Skin of body (tissue), 2 donors: ENCODE data around the gene ADAMTSL5. TPM values are rescaled to one million over a fixed set of nuclear protein-coding genes. Genes with fewer than 3 reads are reported as not detected.
"Not testable (repeated sequence)": the region's sequence is repeated elsewhere in the genome, so short reads cannot be mapped to it uniquely, and the experiment has no call there.

Experiments
- DNase-seq: peaks from one replicate; lab custom pipeline; 2025; lab: John Stamatoyannopoulos, UW
- total RNA-seq: library from RNA; depleted of rRNA; stranded (reverse); fragments of >200 nt; gene quantifications from one replicate; pipeline ENCODE4 v1.2.3, GENCODE V29; 2014

The ADAMTSL5 gene
- total RNA-seq, 1 donor from 2014 or later: 3.1 TPM

DNA sequence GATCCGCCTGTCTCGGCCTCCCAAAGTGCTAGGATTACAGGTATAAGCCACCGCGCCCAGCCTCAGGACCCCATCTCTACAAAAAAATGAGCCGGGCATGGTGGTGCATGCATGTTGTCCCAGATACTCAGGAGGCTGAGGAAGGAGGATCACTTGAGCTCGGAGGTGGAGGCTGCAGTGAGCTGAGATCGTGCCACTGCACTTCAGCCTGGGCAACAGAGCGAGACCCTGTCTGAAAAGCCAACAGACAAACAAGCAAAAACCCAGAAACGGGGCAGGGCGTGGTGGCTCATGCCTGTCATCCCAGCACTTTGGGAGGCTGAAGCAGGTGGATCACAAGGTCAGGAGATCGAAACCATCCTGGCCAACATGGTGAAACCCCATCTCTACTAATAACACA lies 18.0 kb upstream of the ADAMTSL5 start:
- DNase-seq: not testable (repeated sequence)

DNA sequence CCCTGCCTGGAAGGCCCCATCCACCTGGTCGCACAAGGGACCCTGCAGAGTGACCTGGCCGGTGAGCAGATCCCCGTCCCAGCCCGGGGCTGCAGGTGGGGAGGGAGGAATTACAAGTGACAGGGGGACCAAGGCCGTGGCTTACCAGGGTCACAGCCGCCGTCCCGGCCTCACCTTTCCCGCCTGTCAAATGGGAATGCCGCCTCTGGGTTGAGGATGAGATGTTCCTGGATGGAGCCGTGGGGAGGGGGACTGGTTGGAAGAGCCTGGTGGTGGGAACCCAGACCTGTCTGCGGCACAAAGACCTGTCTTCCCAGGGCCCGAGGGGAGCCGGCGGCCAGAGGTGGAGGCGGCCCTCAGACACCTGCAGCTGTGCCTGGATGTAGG lies 16.6 kb upstream of the ADAMTSL5 start:
- DNase-seq: no peak

DNA sequence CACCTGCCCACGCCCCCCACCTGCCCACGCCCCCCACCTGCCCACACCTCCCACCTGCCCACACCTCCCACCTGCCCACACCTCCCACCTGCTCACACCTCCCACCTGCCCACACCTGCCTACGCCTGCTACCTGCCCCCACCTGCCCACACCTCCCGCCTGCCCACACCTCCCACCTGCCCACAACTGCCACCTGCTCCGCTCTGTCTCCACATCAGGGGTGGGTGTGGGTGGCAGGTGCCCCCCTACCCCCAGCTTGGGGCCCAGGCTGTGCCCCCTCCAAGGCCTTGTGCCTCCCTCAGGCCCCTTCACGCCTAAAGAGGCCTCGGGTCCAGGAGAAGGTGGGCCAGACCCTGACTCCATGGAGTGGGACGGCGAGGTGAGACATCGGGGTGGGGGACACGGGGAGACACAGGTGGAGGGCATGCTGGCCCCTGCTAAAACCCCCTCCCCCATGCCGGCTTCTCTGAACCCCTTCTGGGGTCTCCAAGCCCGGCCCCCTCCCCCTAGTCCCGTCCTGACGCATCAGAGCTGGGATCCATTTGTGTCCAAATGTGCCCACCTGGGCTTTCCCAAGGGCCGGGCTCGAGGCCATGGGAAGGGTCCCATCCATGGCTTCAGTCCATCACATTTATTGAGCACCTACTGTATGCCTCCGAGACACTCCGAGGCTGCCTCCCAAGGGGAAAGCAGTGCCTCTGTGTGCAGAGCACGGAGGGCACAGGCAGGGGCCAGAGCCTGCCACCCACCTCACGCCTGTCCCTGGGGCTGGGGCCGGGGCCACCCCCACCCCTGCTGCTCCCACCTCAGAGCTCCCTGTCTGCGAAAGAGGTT lies 16.0 kb upstream of the ADAMTSL5 start:
- no peak for DNase-seq

DNA sequence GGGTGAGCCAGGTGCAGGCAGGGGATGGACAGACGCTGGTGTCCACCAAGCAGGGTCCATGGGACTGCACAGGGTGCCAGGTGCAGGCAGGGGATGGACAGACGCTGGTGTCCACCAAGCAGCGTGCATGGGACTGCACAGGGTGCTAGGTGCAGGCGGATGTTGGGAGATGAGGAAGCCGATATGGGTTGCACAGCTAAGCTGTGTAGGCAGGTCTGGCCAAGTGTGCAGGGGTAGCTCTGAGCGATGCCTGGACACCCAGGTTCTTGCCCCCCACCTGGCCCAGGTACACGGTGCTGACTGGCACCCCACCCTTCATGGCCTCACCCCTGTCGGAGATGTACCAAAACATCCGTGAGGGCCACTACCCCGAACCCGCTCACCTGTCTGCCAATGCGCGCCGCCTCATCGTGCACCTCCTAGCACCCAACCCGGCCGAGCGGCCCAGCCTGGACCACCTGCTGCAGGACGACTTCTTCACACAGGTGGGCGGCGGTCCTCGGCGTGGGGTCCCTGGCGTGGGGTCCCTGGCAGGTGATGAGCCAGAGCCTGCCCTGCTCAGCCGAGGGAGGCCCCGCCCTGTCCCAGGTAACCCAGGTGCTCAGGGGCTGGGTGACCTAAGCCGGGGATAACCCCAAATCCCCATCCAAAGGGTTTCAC lies 15.0 kb upstream of the ADAMTSL5 start:
- no peak for DNase-seq

DNA sequence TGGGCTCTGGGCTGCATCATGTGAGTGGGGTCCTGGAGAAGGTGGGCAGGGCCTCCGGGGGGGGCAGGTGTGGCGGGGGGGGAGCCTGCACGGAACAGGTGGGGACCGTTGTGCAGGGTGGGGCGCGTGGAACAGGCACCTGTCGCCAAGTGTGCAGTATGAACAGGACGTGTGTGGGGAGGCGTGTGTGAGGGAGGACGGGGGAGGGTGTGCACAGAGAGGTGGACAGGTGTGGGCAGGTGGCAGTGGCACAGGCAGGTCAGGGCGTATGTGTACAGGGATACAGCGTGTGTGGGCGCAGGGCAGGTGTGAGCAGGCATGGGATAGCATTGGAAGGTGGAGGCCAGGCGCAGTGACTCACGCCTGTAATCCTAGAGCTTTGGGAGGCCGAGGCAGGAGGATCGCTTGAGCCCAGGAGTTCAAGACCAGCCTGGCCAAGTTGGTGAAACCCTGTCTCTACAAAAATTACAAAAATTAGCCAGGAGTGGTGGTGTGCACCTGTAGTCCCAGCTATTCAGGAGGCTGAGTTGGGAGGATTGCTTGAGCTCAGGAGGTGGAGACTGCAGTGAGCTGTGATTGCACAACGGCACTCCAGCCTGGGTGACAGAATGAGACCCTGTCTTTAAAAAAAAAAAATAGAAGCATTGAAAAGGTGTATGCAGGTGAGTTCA lies 14.3 kb upstream of the ADAMTSL5 start:
- DNase-seq: no peak

DNA sequence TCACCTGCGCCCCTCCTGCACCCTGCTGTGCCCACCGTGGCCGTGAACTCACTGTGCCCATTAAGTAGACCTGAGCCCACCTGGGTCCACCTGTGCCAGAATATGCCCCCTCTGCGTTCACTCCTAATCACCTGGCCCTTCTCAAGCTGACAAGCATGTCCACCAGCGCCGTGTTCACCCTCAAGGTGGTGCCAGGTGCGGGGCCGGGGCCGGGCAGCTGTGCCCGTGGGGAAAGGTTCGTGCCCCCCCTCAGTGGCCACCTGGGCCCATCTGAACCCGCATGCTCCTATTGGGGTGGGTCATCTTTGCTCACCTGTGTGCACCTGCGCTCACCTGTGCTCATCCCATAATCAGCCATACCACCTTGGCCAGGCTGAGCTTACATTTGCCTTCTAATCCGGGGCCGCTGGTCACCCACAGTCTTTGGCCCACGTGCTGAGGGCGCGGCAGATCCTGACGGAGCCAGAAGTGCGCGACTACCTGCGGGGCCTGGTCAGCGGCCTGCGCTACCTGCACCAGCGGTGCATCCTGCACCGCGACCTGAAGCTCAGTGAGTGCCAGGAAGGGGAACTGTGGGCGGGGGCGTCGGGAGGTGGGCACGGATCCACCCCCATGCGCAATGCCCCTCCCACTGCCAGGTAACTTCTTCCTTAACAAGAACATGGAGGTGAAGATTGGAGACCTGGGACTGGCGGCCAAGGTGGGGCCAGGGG lies 13.4 kb upstream of the ADAMTSL5 start:
- no peak for DNase-seq

DNA sequence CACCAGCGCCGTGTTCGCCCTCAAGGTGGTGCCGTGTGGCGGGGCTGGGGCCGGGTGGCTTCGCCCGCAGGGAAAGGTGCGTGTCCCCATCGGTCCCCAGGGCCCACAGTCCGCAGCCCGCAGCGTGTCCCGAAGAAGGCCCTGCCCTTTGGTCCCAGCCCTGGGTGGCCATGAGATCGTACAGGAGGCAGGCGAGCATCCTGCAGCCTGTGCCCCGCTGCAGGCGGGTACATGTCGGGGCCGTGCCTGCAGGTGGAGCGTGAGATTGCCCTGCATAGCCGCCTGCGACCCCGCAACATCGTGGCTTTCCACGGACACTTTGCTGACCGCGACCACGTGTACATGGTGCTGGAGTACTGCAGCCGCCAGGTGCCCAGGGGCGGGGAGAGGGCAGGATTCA lies 12.5 kb upstream of the ADAMTSL5 start:
- DNase-seq: no peak

DNA sequence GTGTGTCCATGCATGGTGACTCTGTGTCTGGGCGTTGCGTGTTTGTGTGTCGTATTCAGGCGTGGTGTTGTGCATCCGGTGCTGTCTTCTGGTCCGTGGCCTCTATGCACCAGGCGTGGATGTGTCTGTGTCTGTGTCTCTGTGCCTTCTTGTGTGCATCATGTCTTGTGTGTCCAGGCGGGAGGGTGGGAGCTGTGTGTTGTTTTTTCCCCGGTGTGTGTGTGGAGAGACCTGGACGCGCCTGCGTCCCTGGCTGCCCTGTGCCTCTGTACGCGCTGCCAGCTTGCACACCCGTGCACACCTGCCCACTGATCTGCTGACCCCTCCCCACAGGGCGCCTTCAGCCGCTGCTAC lies 12.1 kb upstream of the ADAMTSL5 start:
- DNase-seq: no peak

DNA sequence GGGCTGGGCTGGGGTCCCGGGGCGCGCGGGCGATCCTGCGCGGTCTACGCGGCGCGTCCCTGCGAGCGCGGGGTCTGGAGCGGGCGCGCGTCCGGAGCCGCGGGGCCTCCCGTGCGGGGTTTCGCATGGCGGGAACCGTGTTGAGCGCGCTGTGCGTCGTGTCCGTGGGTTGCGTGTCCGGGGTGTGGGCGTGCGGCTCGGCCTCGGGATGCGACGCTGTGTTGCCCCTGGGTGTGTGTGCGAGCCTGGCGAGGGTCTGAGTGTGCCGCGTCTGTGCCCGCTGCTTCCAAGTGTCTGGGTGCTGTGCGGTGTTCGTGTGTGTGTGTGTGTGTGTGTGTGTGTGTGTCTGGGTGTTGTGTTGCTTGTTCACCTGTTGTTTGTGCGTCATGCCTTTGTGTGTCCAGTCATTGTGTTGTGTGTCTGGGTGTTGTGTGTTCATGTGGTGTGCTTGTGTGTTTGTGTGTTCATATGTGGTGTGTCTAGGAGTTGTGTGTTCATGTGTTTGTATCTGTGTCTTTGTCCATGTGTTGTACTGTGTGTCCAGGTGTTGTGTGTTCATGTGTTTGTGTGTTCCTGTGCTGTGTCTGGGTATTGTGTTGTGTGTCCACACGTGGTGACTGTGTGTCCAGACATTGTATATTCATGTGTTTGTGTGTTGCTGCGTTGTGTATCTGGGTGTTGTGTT lies 11.6 kb upstream of the ADAMTSL5 start:
- no peak for DNase-seq

DNA sequence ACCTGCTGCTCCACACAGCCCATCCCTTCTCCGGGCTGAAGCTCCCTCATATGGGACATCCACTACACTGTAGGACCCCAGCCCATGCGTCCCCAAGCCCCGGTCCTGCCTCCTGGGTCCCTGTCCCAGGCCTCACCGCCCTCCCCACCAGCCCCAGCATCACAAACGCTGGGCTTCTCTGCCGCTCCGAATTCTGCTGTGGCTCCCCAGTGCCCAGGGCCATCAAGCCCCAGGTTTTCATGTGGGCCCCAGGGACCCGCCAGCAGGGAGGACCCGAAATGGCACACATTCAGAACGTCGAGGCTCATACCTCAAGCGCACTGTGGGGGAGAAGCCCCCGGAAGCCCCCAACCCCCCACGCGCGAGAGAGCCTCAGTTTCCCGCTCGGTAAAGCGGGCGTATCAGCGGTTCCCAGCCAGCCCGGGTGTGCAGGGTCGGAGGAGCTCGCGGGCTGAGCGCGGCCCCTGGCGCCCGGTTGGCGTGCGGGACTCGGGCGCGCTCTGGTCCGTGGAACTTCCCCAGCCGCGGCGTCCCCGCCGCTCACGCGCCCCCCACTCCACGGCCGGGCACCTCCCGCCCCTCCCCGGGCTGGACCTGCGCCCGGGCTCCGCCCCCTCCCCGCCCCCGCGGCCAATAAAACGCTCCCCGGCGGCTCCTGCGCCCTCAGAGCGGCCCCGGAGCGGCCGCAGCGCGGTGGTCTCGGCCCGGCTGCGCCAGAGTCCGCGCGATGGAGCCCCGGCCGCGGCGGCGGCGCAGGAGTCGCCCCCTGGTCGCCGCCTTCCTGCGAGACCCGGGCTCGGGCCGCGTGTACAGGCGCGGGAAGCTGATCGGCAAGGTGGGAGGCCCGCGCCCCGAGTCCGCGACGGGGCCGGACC lies 10.8 kb upstream of the ADAMTSL5 start, which contains the start of gene PLK5:
Gene PLK5 (plus strand): TSS at position 666 of the 875 bp plus-strand sequence. CDS start 2,920 bp downstream, outside the sequence.
- DNase-seq: no peak

DNA sequence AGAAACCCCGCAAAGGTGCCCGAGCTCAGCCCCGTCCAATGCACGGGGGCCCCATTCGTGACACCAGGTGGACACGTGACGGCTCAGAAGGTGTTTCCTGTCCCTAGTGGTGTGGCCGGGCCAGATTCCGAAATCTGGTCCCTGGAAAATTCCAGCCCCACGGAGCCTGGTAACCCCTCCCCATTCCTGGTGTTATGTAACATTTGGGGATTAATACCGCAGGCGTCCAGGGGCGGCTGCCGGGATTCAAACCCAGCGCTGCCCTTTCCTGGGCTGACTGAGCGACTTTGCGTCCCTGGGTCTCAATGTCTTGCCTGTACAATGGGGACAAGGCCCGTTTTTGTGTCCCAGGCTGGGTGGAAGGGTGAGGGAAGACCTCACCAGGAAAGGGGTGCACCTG lies 10.0 kb upstream of the ADAMTSL5 start:
- DNase-seq: no peak

DNA sequence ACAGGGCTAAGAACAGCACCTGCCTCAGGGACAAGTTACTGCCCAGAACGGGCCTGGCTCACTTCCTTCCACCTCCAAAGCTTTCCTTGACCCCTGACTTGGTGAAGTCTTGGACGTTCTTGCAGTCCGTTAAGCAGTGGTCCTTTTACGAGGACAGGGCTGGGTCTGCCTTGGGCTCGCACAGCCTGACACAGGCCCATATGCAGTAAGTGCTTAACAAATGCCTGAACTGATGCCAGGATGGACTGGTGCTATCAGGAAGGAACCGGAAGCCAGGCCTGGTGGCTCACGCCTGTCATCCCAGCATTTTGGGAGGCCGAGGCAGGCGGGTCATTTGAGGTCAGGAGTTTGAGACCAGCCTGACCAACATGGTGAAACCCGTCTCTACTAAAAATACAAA lies 9.2 kb upstream of the ADAMTSL5 start:
- DNase-seq: no peak

DNA sequence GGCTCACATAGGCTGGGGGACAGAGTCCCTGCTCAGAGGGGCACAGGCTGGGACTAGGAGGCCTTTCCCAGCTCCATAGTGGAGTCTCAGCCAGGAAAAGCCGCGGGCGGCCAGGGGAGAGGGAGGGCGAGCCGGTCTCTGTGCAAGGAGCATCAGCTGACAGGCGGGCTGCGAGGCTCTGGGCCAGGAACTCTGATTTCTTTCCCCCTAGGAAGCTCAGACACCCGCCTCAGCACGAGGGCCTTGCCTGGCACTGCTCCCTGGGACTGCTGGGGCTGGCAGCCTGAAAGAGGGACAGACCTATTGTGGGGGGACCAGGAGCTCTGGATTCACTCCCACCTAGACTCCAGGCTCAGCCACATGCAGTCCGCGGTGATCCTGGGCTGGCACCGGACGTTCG lies 8.8 kb upstream of the ADAMTSL5 start:
- DNase-seq: no peak

DNA sequence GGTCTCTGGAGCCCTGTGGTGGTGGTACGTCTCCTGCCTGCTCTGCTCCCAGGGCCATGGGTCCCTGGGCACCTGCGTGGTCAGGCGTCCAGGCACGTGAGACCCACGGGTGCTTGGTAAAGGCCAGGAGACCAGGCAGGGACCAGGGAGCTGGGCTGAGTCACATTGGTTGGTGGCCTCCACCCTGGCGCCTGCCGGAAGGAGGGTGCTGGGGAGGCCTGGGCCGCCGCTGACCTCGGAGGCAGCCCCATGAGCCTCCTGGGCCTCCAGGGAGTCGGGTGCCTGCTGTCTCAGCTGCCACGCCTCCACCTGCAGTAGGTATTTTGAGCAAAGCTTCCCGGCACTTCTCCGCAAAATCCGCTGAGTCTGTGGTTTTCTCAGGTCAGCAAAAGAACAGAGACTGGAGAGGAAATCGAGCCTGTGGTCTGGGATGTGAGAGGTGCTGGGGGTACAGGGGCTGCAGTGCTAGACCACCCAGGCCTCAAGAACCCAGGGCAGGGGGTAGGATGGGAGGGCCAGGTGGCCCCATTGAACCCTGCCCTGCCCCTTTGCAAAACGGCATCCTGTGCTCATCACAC lies 7.5 kb upstream of the ADAMTSL5 start:
- DNase-seq: no peak

DNA sequence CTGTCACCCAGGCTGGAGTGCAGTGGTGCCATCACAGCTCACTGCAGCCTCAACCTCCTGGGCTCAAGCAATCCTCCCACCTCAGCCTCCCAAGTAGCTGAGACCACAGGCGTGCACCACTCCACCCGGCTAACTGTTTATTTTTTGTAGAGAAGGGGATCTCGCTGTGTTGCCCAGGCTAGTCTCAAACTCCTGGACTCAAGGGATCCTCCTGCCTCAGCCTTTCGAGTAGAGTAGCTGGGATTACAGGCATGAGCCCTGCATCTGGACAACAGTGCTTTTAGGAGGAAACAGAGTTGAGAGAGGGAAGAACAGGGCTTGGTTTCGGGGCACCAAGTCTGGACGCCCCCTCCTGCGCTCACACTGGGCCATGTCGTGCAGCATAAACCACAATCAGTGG lies 7.0 kb upstream of the ADAMTSL5 start:
- DNase-seq: not testable (repeated sequence)

DNA sequence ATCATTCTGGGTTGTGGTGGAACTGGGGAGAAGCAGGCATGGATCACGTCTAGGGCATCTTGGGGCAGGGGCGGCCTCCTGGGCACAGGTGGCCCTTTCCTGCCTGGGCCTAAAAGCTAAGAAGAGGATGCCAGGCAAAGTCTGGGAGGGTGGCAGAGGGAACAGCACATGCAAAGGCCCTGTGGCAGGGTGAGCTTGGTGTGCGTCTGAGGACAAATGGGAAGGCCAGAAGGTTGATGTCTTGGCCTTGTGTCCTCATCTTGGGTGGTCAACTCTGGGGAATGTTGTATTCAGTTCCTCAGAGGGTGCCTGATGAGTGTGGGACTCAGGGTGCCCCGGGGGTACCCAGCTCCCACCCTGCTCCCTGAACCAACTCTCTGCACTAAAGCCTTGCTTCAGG lies 5.7 kb upstream of the ADAMTSL5 start:
- no peak for DNase-seq

DNA sequence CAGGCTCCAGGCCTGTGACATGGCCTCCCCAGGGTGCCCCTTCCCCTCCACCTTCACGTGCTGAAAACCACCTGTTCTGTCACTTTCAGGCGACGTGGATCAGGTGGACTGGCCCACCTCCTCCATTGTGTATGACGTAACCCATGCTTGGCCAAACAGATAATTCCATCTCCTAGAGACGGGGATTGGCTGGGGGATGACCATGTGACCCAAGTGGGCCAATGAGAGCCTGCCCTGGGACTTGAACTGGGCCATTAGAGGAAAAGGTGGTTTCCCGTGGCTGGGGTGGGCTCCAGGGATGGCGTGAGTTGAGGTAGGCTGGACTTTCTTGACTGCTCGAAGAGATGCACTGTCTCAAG lies 3.6 kb upstream of the ADAMTSL5 start:
- no peak for DNase-seq

DNA sequence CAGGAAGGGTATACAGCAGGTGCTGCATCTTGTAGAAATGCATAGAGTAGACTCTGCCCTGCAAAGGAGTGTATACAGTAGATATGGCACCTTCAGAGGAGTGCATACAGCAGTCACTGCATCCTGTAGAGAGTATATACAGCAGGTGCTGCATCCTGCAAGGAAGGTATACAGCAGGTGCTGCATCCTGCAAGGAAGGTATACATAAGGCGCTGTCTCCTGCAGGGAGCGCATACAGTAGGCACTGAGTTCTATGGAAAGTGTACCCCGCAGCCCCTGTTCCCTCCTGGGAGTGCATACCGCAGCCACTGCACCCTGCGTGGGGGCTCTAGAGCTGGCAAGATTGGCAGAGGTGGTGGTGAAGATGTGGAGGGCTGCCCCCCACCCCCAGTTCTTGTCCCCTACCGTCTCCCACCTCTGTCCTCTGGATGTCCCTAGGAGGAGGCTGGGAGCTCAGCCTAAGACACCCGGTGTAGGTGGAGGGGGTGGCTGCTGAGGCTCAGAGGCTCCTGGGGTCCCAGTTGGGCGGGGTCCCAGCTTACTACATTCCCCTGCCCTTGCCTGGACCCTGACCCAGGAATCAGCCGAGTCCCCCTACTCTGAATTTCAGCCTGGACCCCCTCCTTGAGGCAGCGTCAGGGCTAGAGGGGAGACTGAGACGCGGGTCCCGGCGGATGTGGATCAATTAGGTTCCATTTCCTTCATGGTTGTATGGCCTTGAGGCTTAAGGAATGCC lies 2.3 kb upstream of the ADAMTSL5 start:
- DNase-seq: no peak

DNA sequence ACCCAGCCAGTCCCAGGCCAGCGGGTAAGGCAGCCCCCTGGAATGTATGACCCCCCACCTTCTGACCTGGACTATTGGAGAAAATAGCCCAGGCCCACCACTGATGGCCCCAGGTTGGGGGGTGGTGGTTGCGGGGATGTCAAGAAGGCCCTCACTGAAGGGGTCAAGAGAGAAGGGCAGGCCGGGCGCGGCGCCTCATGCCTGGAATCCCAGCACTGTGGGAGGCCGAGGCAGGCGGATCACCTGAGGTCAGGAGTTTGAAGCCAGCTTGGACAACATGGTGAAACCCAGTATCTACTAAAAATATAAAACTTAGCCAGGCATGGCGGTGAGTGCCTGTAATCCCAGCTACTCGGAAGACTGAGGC lies 1.5 kb upstream of the ADAMTSL5 start:
- no peak for DNase-seq
